MM.1S (cell line): ENCODE measurements around the gene FCHO1.
"Not testable (repeated sequence)": the region's sequence is repeated elsewhere in the genome, so short reads cannot be mapped to it uniquely, and the experiment has no call there.

Experiments
- DNase-seq: peaks from one replicate; pipeline ENCODE4 v3.0.0-alpha.2; 2015
- H2AFZ ChIP-seq: fragments of 300-600 bp; sonication (generic); 2 replicates; pipeline ENCODE4 v1.6.0; 2016; ENCODE audit warnings: antibody characterized with exemption, low read length
- H3F3A ChIP-seq: fragments of 300-600 bp; sonication (generic); 2 replicates; pipeline ENCODE4 v1.6.1; 2016; ENCODE audit warnings: mild to moderate bottlenecking, antibody characterized with exemption, low read length, moderate library complexity, mixed read lengths; ENCODE audit not compliant: insufficient read depth
- H3K27ac ChIP-seq: fragments of 300-600 bp; sonication (generic); 2 replicates; pipeline ENCODE4 v1.5.1; 2016; ENCODE audit warnings: mild to moderate bottlenecking, low read length
- H3K27me3 ChIP-seq: fragments of 300-600 bp; sonication (generic); replicated peaks from 2 replicates; pipeline ENCODE4 v1.6.0; 2016; ENCODE audit warnings: low read length; ENCODE audit not compliant: insufficient read depth
- H3K36me3 ChIP-seq: fragments of 300-600 bp; sonication (generic); replicated peaks from 2 replicates; pipeline ENCODE4 v1.6.1; 2016; ENCODE audit warnings: mild to moderate bottlenecking, low read length, mixed read lengths; ENCODE audit not compliant: insufficient read depth
- H3K4me1 ChIP-seq: fragments of 300-600 bp; sonication (generic); 2 replicates; pipeline ENCODE4 v1.6.1; 2016; ENCODE audit warnings: low read length, mixed read lengths
- H3K4me2 ChIP-seq: fragments of 300-600 bp; sonication (generic); 2 replicates; pipeline ENCODE4 v1.6.0; 2016; ENCODE audit warnings: low read depth, low read length
- H3K4me3 ChIP-seq: fragments of 300-600 bp; sonication (generic); 2 replicates; pipeline ENCODE4 v1.5.1; 2016; ENCODE audit warnings: low read length, mixed read lengths
- H3K79me2 ChIP-seq: fragments of 300-600 bp; sonication (generic); 2 replicates; pipeline ENCODE4 v1.6.1; 2016; ENCODE audit warnings: mixed run types, low read length, mixed read lengths
- H3K9ac ChIP-seq: fragments of 300-600 bp; sonication (generic); 2 replicates; pipeline ENCODE4 v1.6.1; 2016; ENCODE audit warnings: low read length, mixed read lengths
- H3K9me2 ChIP-seq: fragments of 300-600 bp; sonication (generic); replicated peaks from 2 replicates; pipeline ENCODE4 v1.6.1; 2016; ENCODE audit warnings: mild to moderate bottlenecking, low read length, mixed read lengths; ENCODE audit not compliant: insufficient read depth
- H3K9me3 ChIP-seq: fragments of 300-600 bp; sonication (generic); replicated peaks from 2 replicates; pipeline ENCODE4 v1.6.1; 2016; ENCODE audit warnings: mild to moderate bottlenecking, low read length, mixed read lengths; ENCODE audit not compliant: insufficient read depth
- H4K20me1 ChIP-seq: fragments of 300-600 bp; sonication (generic); 2 replicates; pipeline ENCODE4 v1.6.1; 2016; ENCODE audit warnings: mild to moderate bottlenecking, low read length, moderate library complexity, mixed read lengths; ENCODE audit not compliant: insufficient read depth
- EZH2 ChIP-seq: fragments of 300-600 bp; sonication (generic); optimal IDR thresholded peaks from 2 replicates; pipeline ENCODE3; 2017; ENCODE audit warnings: low read depth, mild to moderate bottlenecking, antibody characterized with exemption, low read length, mixed read lengths
- EZH2phosphoT487 ChIP-seq: fragments of 300-600 bp; sonication (generic); IDR thresholded peaks from 2 replicates; pipeline ENCODE4 v1.6.1; 2018; ENCODE audit warnings: antibody characterized with exemption, low read length
- TF ChIP-seq, protein P1 (sequence below): fragments of 300-600 bp; sonication (generic); IDR thresholded peaks from 2 replicates; pipeline ENCODE4 v1.5.1; 2016; ENCODE audit warnings: antibody characterized with exemption, low read length, mixed read lengths

Gene FCHO1

DNA sequence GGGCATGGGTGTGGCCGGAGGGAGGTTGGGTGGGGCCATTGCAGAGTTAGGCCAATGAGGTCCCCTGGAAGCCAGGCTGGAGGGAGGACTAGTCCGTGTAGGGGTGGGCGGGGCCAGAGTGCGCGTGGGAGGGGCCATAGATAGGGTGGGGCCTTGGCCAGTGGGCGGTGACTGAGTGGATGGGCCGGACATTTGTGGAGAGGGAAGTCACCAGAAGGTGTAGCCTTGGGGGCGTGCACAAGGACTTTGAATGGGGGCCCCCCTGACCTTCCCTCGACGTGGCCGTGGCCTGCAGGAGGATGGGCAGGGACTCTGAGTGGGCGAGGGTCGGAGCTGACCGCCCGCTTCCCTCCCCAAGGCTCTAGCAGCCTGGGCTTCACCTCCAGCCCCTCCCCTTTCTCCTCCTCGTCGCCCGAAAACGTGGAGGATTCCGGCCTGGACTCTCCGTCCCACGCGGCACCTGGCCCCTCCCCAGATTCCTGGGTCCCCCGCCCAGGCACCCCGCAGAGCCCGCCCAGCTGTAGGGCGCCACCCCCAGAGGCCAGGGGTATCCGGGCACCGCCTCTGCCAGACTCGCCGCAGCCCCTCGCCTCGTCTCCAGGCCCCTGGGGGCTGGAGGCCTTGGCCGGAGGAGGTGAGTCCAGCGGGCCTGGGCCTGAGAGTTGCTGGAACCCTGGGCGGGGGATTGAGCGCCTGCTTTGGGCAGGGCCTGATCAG, 27.1 kb downstream of the FCHO1 start:
- Histone ChIP-seq H3K9ac (no peak overlapping the region), H4K20me1 (no peaks in the 10 kb centered on the region), H3F3A (no peaks in the 10 kb centered on the region), H3K4me3 (no peak overlapping the region), H3K36me3 (no peaks in the 10 kb centered on the region), H3K4me1 (no peaks in the 10 kb centered on the region), H3K9me3 (no peaks in the 10 kb centered on the region), H3K79me2 (no peaks in the 10 kb centered on the region), H3K9me2 (no peaks in the 10 kb centered on the region), H3K27me3 (no peaks in the 10 kb centered on the region), H2AFZ (no peak overlapping the region), H3K4me2 (no peak overlapping the region), H3K27ac (no peak overlapping the region)
- DNase-seq: no peak
- TF ChIP-seq EZH2phosphoT487 (no peak), EZH2 (no peak)
- TF ChIP-seq, protein P1, sequence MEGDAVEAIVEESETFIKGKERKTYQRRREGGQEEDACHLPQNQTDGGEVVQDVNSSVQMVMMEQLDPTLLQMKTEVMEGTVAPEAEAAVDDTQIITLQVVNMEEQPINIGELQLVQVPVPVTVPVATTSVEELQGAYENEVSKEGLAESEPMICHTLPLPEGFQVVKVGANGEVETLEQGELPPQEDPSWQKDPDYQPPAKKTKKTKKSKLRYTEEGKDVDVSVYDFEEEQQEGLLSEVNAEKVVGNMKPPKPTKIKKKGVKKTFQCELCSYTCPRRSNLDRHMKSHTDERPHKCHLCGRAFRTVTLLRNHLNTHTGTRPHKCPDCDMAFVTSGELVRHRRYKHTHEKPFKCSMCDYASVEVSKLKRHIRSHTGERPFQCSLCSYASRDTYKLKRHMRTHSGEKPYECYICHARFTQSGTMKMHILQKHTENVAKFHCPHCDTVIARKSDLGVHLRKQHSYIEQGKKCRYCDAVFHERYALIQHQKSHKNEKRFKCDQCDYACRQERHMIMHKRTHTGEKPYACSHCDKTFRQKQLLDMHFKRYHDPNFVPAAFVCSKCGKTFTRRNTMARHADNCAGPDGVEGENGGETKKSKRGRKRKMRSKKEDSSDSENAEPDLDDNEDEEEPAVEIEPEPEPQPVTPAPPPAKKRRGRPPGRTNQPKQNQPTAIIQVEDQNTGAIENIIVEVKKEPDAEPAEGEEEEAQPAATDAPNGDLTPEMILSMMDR: no peak

DNA sequence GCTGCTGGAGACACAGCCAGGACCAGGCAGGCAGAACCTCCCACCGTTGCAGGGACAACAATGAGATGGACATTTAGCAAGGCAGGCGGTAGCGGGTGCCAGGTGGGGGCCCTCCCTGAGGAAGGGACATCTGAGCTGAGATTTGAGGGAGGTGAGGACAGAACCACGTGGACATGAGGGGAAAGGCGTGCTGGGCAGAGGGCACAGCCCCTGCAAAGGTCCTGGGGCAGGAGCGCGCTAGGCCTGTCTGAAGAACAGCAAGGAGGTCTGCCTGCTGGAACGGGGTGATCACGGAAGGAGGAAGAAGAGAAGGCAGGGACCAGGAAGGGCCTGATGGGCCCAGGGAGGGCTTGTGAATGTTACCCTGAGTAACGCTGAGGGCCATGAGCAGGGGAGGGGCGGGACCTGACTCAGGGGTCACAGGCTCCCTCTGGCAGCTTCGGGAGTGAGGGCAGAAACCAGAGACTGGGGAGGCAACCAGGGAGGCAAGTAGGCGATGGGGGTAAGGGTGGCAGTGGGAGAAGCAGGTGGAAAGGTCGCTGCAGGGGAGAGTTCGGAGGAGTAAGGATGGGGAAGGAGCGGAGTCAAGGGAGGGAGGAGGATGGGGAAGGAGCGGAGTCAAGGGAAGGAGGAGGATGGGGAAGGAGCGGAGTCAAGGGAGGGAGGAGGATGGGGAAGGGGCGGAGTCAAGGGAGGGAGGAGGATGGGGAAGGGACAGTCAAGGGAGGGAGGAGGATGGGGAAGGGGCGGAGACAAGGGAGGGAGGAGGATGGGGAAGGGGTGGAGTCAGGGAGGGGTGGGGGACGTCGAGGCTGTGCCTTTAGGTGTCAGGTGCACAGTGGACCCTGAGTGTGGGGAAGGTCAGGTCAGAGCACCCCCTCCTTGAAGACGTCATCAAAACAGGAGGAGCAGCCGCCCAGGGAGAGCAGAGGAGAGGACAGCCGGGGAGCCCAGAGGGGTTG, 28.0 kb downstream of the FCHO1 start:
- Histone ChIP-seq H3K27me3 (no peaks in the 10 kb centered on the region), H3K4me3 (no peak overlapping the region), H4K20me1 (no peaks in the 10 kb centered on the region), H3K79me2 (no peaks in the 10 kb centered on the region), H3K27ac (no peak overlapping the region), H3F3A (no peaks in the 10 kb centered on the region), H2AFZ (no peak overlapping the region), H3K36me3 (no peaks in the 10 kb centered on the region), H3K9me3 (no peaks in the 10 kb centered on the region), H3K9ac (no peak overlapping the region), H3K4me2 (no peak overlapping the region), H3K9me2 (no peaks in the 10 kb centered on the region), H3K4me1 (no peaks in the 10 kb centered on the region)
- TF ChIP-seq EZH2 (no peak), EZH2phosphoT487 (no peak)
- TF ChIP-seq, protein P1: no peak
- DNase-seq: no peak

DNA sequence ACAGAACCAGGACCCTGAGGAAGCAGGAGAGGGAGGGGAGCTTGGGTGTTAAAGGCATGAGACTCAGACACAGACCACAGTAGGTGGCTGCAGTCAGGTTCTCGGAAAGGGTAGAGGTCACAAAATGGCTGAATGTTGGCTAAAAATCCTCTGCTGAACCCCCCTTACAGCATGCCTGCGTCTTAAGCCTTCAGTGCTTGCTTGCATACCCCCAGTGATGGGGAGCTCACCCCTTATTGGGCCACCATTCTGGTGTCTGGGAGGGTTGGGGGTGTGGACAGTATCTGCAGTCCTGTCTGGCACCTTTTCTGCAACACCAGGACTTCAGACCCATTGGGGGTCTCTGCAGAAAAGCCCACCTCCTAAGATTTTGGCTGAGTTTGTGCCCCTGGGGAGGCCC, 29.5 kb downstream of the FCHO1 start:
- Histone ChIP-seq H3K4me2 (no peak overlapping the region), H3K27ac (no peak overlapping the region), H3K27me3 (no peaks in the 10 kb centered on the region), H3K36me3 (no peaks in the 10 kb centered on the region), H3K4me1 (no peaks in the 10 kb centered on the region), H3F3A (no peaks in the 10 kb centered on the region), H4K20me1 (no peaks in the 10 kb centered on the region), H3K4me3 (no peak overlapping the region), H2AFZ (no peak overlapping the region), H3K9me3 (no peaks in the 10 kb centered on the region), H3K79me2 (no peaks in the 10 kb centered on the region), H3K9ac (no peak overlapping the region), H3K9me2 (no peaks in the 10 kb centered on the region)
- TF ChIP-seq EZH2phosphoT487: no peak
- no peak for TF ChIP-seq EZH2
- TF ChIP-seq, protein P1: no peak
- no peak for DNase-seq

DNA sequence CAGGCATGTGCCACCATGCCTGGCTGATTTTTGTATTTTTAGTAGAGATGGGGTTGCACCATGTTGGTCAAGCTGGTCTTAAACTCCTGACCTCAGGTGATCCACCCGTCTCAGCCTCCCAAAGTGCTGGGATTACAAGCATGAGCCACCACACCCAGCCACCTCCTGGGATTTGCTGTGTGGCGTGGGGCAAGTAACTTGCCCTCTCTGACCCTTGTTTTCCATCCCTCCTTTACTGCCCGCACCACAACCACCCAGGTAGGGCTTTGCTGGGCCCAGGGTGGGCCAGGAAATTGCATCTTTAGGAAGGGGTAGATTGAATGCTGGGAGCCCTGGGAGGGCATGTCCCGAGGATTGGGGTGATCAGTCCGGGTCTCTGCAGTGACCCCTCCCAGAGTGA, 32.4 kb downstream of the FCHO1 start:
- H3K36me3 ChIP-seq, H3K9ac ChIP-seq, H3K4me2 ChIP-seq, H3K27ac ChIP-seq, H3K79me2 ChIP-seq, H3K9me2 ChIP-seq, H3K4me1 ChIP-seq, DNase-seq, H3K27me3 ChIP-seq, H2AFZ ChIP-seq, H4K20me1 ChIP-seq, H3K4me3 ChIP-seq, H3F3A ChIP-seq, H3K9me3 ChIP-seq: not testable (repeated sequence)
